Hepatocyte (in vitro differentiated cells): ENCODE results near the gene PUS7. TPM values are rescaled to one million over a fixed set of nuclear protein-coding genes. Genes with fewer than 3 reads are reported as not detected.
"Not testable (repeated sequence)": the region's sequence is repeated elsewhere in the genome, so short reads cannot be mapped to it uniquely, and the experiment has no call there.

ENCODE experiments used
- DNase-seq: peaks from one replicate; pipeline ENCODE4 v3.0.0-alpha.2; 2016; ENCODE audit warnings: low spot score
- H2AFZ ChIP-seq: fragments of 200-600 bp; sonication (generic); 2 replicates; pipeline ENCODE4 v1.6.0; 2016; ENCODE audit warnings: antibody characterized with exemption, mild to moderate bottlenecking
- H3K27ac ChIP-seq: fragments of 200-600 bp; sonication (generic); 2 replicates; pipeline ENCODE4 v1.5.1; 2016; ENCODE audit warnings: mild to moderate bottlenecking
- H3K27me3 ChIP-seq: fragments of 200-600 bp; sonication (generic); 2 replicates; pipeline ENCODE4 v1.6.1; 2016
- H3K36me3 ChIP-seq: fragments of 200-600 bp; sonication (generic); replicated peaks from 2 replicates; pipeline ENCODE4 v1.5.1; 2016; ENCODE audit warnings: low read depth; ENCODE audit not compliant: insufficient read depth
- H3K4me1 ChIP-seq: fragments of 200-600 bp; sonication (generic); 2 replicates; pipeline ENCODE4 v1.5.1; 2016; ENCODE audit warnings: mild to moderate bottlenecking, moderate library complexity; ENCODE audit not compliant: insufficient read depth
- H3K4me2 ChIP-seq: fragments of 200-600 bp; sonication (generic); 2 replicates; pipeline ENCODE4 v1.6.0; 2016
- H3K4me3 ChIP-seq: fragments of 200-600 bp; sonication (generic); 2 replicates; pipeline ENCODE4 v1.5.1; 2016; ENCODE audit warnings: mild to moderate bottlenecking
- H3K79me2 ChIP-seq: fragments of 200-600 bp; sonication (generic); 2 replicates; pipeline ENCODE4 v1.6.0; 2017; ENCODE audit warnings: mild to moderate bottlenecking
- H3K9me2 ChIP-seq: fragments of 200-600 bp; sonication (generic); replicated peaks from 2 replicates; pipeline ENCODE4 v1.6.0; 2017; ENCODE audit warnings: mild to moderate bottlenecking; ENCODE audit not compliant: insufficient read depth
- H3K9me3 ChIP-seq: fragments of 200-600 bp; sonication (generic); 2 replicates; pipeline ENCODE4 v1.5.1; 2016; ENCODE audit warnings: low read depth, mild to moderate bottlenecking
- H4K20me1 ChIP-seq: fragments of 200-600 bp; sonication (generic); 2 replicates; pipeline ENCODE4 v1.6.0; 2016; ENCODE audit warnings: mild to moderate bottlenecking; ENCODE audit not compliant: insufficient read depth, poor library complexity, severe bottlenecking
- EZH2 ChIP-seq: fragments of 200-600 bp; sonication (generic); IDR thresholded peaks from 2 replicates; pipeline ENCODE4 v1.6.1; 2016; ENCODE audit warnings: antibody characterized with exemption, mild to moderate bottlenecking, borderline replicate concordance
- EZH2phosphoT487 ChIP-seq: fragments of 200-600 bp; sonication (generic); IDR thresholded peaks from one replicate; pipeline ENCODE4 v1.6.1; 2018; ENCODE audit warnings: antibody characterized with exemption, mild to moderate bottlenecking, low read depth, moderate library complexity; ENCODE audit not compliant: unreplicated experiment, severe bottlenecking
- WGBS: methylation state at CpG from one replicate; pipeline ENCODE4 v1.1.6; 2016; ENCODE audit warnings: low lambda C conversion rate; ENCODE audit errors: missing lambda C conversion rate; 5-methylcytosine and 5-hydroxymethylcytosine counted together
- polyA plus RNA-seq: library from polyadenylated mRNA; unstranded; fragments of >200 nt; fragmentation: Nextera tagmentation; extraction: Ambion mirVana; gene quantifications from 2 replicates; pipeline ENCODE4 v1.2.1, GENCODE V29; 2016
- total RNA-seq: library from RNA; depleted of rRNA; stranded (reverse); fragments of >200 nt; gene quantifications from 2 replicates; pipeline ENCODE4 v1.2.3, GENCODE V29; 2014
- TF ChIP-seq, protein P1 (sequence below): fragments of 200-600 bp; sonication (generic); IDR thresholded peaks from 2 replicates; pipeline ENCODE4 v1.5.1; 2016; ENCODE audit warnings: antibody characterized with exemption, mild to moderate bottlenecking; ENCODE audit not compliant: poor library complexity

PUS7 gene
- total and polyA plus RNA-seq, 2 experiments from 2014 or later = 4.3 to 12.6 TPM

DNA sequence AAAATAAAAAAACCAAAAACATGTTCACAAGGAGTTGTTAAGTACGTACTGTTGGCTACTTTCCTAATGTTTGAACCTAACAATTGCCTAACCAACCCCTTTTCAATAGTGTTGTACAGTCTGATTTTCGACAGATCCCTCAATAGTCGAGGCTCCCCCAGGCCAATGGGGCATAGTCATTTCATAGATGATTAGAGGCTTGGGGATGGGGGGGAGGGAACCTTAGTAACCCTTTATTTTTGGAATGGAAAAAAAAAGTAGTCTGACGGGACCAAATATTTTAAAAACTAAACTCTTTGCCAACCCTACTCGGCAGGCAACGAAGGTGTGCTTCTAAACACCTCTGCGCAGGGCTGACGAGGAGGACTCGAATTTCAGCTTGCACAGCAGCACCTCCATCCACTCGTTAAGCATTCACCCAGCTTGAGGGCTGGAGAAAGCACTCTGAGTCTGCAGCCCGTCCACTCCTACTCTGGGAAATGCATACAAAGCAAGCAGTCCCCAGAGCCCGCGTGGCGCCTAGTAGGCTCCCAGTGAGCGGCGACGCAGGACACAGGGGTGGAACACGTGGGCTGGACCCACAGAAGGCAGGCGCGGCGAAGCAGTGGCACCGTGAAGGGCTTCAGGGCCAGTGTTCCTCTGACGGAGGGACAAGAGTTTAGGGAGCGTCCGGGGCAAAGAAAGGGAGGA, 899 bp downstream of the PUS7 start:
- H2AFZ ChIP-seq = peak overlapping the region; percentile 89
- WGBS = 6% methylated on average over 25 of the region's 25 CpGs

DNA sequence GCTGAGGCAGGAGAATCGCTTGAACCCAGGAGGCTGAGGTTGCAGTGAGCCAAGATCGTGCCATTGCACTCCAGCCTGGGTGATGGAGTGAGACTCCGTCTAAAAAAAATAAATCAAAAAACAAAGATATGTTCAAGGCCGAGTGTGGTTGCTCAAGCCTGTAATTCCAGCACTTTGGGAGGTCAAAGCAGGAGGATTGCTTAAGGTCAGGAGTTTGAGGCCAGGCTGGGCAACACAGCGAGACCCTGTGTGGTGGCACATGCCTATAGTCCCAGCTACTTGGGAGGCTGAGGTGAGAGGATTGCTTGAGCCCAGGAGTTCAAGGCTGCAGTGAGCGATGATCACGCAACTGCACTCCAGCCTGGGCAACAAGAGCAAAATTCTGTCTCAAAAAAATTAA, 1.5 kb downstream of the PUS7 start:
- not testable (repeated sequence) for H4K20me1 ChIP-seq
- peak overlapping the region; percentile 88 for H3K4me3 ChIP-seq

More for the DNA sequence above, 899 bp downstream of the PUS7 start:
- Histone ChIP-seq H3K4me3 (peak overlapping the region; percentile 88), H3K4me2 (peak overlapping the region; percentile 91), H3K27ac (peak overlapping the region; percentile 86), H3K36me3 (no peaks in the 10 kb centered on the region), H3K9me3 (no peaks in the 10 kb centered on the region), H3K79me2 (peaks cover 44% of the 10 kb centered on the region), H3K9me2 (no peaks in the 10 kb centered on the region), H3K27me3 (no peaks in the 10 kb centered on the region), H4K20me1 (no peaks in the 10 kb centered on the region), H3K4me1 (peaks cover 7% of the 10 kb centered on the region)
- TF ChIP-seq EZH2phosphoT487 (no peak), EZH2 (no peak)
- TF ChIP-seq, protein P1, sequence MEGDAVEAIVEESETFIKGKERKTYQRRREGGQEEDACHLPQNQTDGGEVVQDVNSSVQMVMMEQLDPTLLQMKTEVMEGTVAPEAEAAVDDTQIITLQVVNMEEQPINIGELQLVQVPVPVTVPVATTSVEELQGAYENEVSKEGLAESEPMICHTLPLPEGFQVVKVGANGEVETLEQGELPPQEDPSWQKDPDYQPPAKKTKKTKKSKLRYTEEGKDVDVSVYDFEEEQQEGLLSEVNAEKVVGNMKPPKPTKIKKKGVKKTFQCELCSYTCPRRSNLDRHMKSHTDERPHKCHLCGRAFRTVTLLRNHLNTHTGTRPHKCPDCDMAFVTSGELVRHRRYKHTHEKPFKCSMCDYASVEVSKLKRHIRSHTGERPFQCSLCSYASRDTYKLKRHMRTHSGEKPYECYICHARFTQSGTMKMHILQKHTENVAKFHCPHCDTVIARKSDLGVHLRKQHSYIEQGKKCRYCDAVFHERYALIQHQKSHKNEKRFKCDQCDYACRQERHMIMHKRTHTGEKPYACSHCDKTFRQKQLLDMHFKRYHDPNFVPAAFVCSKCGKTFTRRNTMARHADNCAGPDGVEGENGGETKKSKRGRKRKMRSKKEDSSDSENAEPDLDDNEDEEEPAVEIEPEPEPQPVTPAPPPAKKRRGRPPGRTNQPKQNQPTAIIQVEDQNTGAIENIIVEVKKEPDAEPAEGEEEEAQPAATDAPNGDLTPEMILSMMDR = no peak
- DNase-seq = peak; percentile 77

DNA sequence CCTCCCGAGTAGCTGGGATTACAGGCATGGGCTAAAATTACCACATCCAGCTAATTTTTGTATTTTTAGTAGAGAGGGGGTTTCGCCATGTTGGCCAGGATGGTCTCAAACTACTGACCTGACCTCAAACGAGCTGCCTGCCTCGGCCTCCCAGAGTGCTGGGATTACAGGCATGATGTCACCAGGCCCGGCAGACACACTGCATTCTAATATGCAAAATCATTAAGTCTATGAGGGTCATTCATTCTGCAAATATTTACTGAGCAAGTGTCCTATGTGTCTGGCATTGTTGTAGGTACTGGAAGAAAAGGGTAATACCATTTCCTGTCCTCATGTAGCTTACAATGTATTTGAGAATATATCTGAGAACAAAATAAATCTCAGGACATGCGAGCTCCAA, 2.7 kb downstream of the PUS7 start:
- H2AFZ ChIP-seq = no peak overlapping the region

More for the DNA sequence above, 1.5 kb downstream of the PUS7 start:
- H3K36me3 ChIP-seq, H3K27ac ChIP-seq, H3K9me3 ChIP-seq, H3K27me3 ChIP-seq, DNase-seq, H2AFZ ChIP-seq, H3K4me1 ChIP-seq, H3K9me2 ChIP-seq: not testable (repeated sequence)
- Histone ChIP-seq H3K79me2 (peaks cover 50% of the 10 kb centered on the region), H3K4me2 (peak overlapping the region; percentile 91)
- WGBS = 95% methylated on average over 7 of the region's 7 CpGs

DNA sequence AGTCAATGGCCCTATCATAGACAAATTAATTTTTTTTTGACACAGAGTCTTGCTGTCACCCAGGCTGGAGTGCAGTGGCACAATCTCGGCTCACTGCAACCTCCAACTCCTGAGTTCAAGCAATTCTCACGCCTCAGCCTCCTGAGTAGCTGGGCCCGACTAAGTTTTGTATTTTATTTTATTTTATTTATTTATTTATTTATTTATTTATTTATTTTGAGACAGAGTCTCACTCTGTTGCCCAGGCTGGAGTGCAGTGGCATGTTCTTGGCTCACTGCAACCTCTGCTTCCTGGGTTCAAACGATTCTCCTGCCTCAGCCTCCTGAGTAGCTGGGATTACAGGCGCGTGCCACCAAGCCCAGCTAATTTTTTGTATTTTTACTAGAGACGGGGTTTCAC, 6.5 kb downstream of the PUS7 start:
- not testable (repeated sequence) for H3K9me2 ChIP-seq, DNase-seq, H3K36me3 ChIP-seq, H3K27ac ChIP-seq, H3K27me3 ChIP-seq, H3K4me3 ChIP-seq, H3K4me2 ChIP-seq, H3K4me1 ChIP-seq, H4K20me1 ChIP-seq, H2AFZ ChIP-seq, H3K9me3 ChIP-seq
- H3K79me2 ChIP-seq = peaks cover 78% of the 10 kb centered on the region
- over 99% methylated on average over 7 of the region's 7 CpGs for WGBS

More for the DNA sequence above, 2.7 kb downstream of the PUS7 start:
- Histone ChIP-seq H3K27ac (no peak overlapping the region), H3K27me3 (no peaks in the 10 kb centered on the region), H3K79me2 (peaks cover 59% of the 10 kb centered on the region), H3K36me3 (no peaks in the 10 kb centered on the region), H3K9me2 (no peaks in the 10 kb centered on the region), H3K4me3 (no peak overlapping the region), H3K9me3 (no peaks in the 10 kb centered on the region), H4K20me1 (no peaks in the 10 kb centered on the region), H3K4me2 (no peak overlapping the region), H3K4me1 (peaks cover 7% of the 10 kb centered on the region)
- TF ChIP-seq EZH2 (no peak), EZH2phosphoT487 (no peak)
- TF ChIP-seq, protein P1 = no peak
- WGBS = 85% methylated on average over 6 of the region's 6 CpGs
- DNase-seq = no peak
